IPS-NIHi7 (cell line): ENCODE results near the gene TGFB1I1.
"Not testable (repeated sequence)": the region's sequence is repeated elsewhere in the genome, so short reads cannot be mapped to it uniquely, and the experiment has no call there.

Experiments used
- DNase-seq: peaks from one replicate; pipeline ENCODE4 v3.0.0; 2012; ENCODE audit warnings: mixed read lengths; ENCODE audit errors: extremely low spot score

TGFB1I1 gene

GRCh38 chr16:31471241-31471874 is 594 bp upstream of the TGFB1I1 start:
- DNase-seq: no peak

GRCh38 chr16:31472709-31473203 is 804 bp downstream of the TGFB1I1 start:
- peak; percentile 84 for DNase-seq

GRCh38 chr16:31473264-31473984 is 1.5 kb downstream of the TGFB1I1 start:
- no peak for DNase-seq

GRCh38 chr16:31474173-31474714 is 2.3 kb downstream of the TGFB1I1 start:
- DNase-seq: no peak

GRCh38 chr16:31474773-31475738 is 3.1 kb downstream of the TGFB1I1 start:
- DNase-seq: no peak

- peak; percentile 20 for DNase-seq
Measured at GRCh38 chr16:31475946-31476302, 4.0 kb downstream of the TGFB1I1 start.

GRCh38 chr16:31476303-31477219 is 4.6 kb downstream of the TGFB1I1 start:
- peak; percentile 84 for DNase-seq

GRCh38 chr16:31477220-31478216 is 5.6 kb downstream of the TGFB1I1 start:
- DNase-seq: peak; percentile 86

DNA sequence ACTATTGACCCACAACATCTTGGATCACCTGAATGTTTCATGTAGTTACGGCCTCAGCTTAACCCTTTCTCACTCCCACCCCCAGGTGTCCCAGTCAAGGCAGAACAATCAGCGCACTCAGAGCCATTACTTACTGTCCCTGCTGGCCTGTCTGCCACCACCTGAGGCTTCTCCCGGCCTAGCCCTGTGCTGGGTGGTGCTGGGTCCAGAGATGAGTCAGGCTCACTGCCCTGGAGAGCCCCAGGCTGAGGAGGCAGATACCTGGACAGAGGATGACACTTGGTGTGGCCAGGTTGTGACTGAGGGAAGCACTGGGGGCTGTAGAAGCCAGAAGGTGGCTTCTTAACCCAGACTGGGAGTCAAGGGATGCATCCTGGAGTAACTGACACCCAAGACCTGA is 7.0 kb downstream of the TGFB1I1 start:
- no peak for DNase-seq

GRCh38 chr16:31479751-31480150 is 7.8 kb downstream of the TGFB1I1 start:
- DNase-seq: no peak

GRCh38 chr16:31480851-31481536 is 9.0 kb downstream of the TGFB1I1 start:
- DNase-seq: no peak

DNA sequence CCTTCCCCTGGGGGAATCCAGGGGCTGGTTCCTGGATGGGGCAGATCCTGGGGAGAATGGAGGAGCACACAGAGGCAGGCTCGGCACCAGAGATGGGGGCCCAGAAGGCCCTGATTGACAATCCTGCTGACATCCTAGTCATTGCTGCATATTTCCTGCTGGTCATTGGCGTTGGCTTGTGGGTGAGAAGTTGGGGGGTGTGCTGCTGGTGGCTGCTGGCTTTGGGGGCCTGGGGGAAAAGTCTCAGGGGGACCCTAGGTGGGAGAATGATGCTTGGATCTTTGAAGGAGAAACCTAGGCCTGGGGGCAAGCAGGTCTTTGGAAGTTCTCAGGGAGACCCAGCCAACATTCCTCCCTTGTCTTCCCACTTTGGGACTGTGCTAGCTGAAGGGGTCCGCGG is 11.1 kb downstream of the TGFB1I1 start, which contains the start of gene SLC5A2:
Gene SLC5A2 (plus strand): TSS at position 43 of the 400 bp plus-strand sequence. CDS start 14 bp downstream, at position 57.
- DNase-seq: no peak

DNA sequence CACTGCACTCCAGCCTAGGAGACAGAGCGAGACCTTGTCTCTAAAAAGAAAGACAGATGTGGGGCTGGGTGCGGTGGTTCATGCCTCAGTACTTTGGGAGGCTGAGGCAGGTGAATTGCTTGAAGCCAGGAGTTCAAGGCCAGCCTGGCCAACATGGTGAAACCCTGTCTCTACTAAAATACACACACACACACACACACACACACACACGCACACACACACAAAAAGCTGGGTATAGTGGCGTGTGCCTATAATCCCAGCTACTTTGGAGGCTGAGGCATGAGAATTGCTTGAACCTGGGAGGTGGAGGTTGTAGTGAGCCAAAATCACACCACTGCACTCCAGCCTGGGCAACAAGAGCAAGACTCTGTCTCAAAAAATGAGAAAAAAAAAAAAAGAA is 12.1 kb downstream of the TGFB1I1 start:
- DNase-seq: not testable (repeated sequence)

- DNase-seq: peak; percentile 60
Measured at GRCh38 chr16:31484491-31485171, 12.7 kb downstream of the TGFB1I1 start.

- no peak for DNase-seq
Measured at GRCh38 chr16:31485571-31485970, 13.6 kb downstream of the TGFB1I1 start.

DNA sequence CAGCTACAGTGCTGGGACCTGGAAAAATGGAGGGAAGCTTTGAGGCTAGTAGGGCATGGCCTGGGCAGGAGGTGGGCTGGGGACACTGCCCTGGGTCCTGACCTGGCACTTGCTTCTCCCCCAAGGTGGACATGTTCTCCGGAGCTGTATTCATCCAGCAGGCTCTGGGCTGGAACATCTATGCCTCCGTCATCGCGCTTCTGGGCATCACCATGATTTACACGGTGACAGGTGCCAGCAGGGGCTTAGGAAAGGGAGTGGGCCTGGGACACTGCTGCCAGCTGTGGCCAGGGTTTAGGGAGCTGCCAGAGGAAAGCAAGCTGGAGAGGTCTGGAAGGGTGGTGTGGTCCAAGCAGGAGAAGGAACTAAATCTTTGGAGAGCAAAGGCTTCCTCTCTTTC is 14.1 kb downstream of the TGFB1I1 start:
- no peak for DNase-seq

- no peak for DNase-seq
Measured at GRCh38 chr16:31487071-31487719, 15.2 kb downstream of the TGFB1I1 start.
